Measurements from ENCODE around the gene RASSF1. TPM values are rescaled to one million over a fixed set of nuclear protein-coding genes. Genes with fewer than 3 reads are reported as not detected.

Gene RASSF1
- total and polyA plus RNA-seq, 2 of the 13 experiments (the other 11 are each of a cell fraction or from before 2014, with no cell fraction given): 10.2 to 27.5 TPM

GRCh38 chr3:50350527-50351322 is 10.1 kb upstream of the RASSF1 start, which contains the start of the genes CYB561D2 and NPRL2 (continued):
- TF ChIP-seq TP53 (CRISPR knock-in tag; conservative IDR thresholded peaks at IDR 0.05): no peak
- peak; percentile 91 for TF ChIP-seq PHF20 (CRISPR knock-in tag; IDR thresholded peaks at IDR 0.05)
- TF ChIP-seq HOXA7 (CRISPR knock-in tag; IDR thresholded peaks at IDR 0.05): no peak
- TF ChIP-seq MEF2D (CRISPR knock-in tag; IDR thresholded peaks at IDR 0.05): no peak; the same call in none of the 2 replicates
- peak; percentile 92; the same call in 1 of the 2 replicates for TF ChIP-seq FOXO4 (CRISPR knock-in tag; conservative IDR thresholded peaks at IDR 0.05)
- TF ChIP-seq TARDBP (CRISPR knock-in tag; IDR thresholded peaks at IDR 0.05): peak; percentile 23
- TF ChIP-seq ZNF646 (CRISPR knock-in tag; IDR thresholded peaks at IDR 0.05): no peak
- TF ChIP-seq ZNF335 (CRISPR knock-in tag; IDR thresholded peaks at IDR 0.05): peak; percentile 80
- TF ChIP-seq TBP (CRISPR knock-in tag; IDR thresholded peaks at IDR 0.05): 0 out of 2 replicates have a peak, but pooled peaks have one; percentile 86
- TF ChIP-seq CHCHD3 (CRISPR knock-in tag; IDR thresholded peaks at IDR 0.05): peak; percentile 98; the same call in 1 of the 2 replicates
- TF ChIP-seq CENPX (CRISPR knock-in tag; IDR thresholded peaks at IDR 0.05): no peak
- TF ChIP-seq ZBTB25 (CRISPR knock-in tag; IDR thresholded peaks at IDR 0.05): peak; percentile 75
- peak; percentile 51 for TF ChIP-seq AGO1 (IDR thresholded peaks at IDR 0.05; ENCODE audit: low read depth, low read length, poor library complexity, severe bottlenecking)
- TF ChIP-seq TAF15 (IDR thresholded peaks at IDR 0.05; ENCODE audit: low read depth, low read length, poor library complexity, severe bottlenecking): no peak
- TF ChIP-seq SIN3B (IDR thresholded peaks at IDR 0.05; ENCODE audit: low read length): no peak
- peak; percentile 80; the same call in 1 of the 2 replicates for TF ChIP-seq HOXA9 (CRISPR knock-in tag; IDR thresholded peaks at IDR 0.05; ENCODE audit: borderline replicate concordance)
- no peak for TF ChIP-seq MIER2 (CRISPR knock-in tag; IDR thresholded peaks at IDR 0.05)
